DMS114 treated with DMSO at 0.1 percent for 48 hours (cell line): ENCODE measurements around the gene GOLPH3.
"Not testable (repeated sequence)": the region's sequence is repeated elsewhere in the genome, so short reads cannot be mapped to it uniquely, and the experiment has no call there.

Experiments
- DNase-seq: peaks from one replicate; lab custom pipeline; 2025; ENCODE audit not compliant: unreplicated experiment; lab: John Stamatoyannopoulos, UW

GOLPH3 gene

DNA sequence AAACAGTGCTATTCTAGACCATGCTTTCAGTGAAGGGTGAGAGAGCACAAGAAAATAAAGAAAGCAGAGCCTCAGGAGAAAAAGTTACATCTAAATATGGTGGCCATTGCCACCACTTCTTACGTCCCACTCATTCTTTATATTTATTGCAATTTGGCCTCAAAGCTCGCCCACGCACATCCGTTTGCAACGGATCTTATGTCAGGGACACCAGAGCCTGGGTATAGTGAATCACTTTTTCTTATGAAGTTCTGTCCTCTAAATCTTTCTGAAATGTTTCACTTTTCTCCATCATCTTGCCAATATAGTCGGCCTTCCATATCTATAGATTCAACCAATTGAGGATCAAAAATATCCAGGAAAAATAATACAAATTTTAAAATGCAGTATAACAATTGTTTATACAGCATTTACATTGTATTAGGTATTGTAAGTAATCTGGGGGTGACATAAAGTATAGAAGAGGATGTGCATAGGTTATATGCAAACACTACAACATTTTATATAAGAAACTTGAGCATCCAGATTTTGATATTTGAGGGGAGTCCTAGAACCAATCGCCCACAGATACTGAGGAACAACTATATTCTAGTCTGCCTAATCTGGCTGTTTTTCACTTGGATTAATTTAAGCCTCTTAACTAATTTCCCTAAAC is 35.2 kb downstream of the GOLPH3 start:
- no peak for DNase-seq

DNA sequence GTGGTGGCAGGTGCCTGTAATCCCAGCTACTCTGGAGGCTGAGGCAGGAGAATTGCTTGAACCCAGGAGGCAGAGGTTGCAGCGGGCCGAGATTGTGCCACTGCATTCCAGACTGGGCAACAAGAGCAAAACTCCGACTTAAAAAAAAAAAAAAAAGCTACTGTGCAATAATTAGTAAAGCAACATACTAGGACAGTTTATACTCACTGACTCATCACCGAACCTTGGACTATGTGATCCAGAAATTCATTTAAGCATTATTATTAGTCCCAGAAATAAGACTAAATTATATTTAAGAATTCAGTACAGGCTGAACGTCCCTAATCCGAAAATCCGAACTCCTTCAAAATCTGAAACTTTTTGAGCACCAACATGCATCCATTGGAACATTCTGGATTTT is 37.8 kb downstream of the GOLPH3 start:
- DNase-seq = no peak

DNA sequence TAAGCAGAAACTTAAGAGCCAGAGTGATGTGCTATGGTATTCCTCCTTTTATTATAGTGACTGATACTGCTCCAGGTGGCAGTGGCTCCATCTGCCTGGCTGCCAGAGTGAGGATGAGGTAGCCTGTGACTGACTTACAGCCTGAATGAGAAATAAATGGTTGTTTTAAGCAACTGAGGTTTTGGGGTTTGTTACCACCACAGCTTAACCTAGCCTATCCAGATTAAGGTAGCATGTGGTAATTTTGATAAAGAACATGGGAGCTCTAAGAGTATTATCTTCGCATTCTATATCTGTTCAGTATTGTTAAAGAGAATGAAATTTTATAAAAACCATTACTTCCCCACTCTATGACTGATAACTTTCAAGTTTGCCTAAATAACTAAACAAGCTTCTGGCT is 39.0 kb downstream of the GOLPH3 start:
- no peak for DNase-seq

DNA sequence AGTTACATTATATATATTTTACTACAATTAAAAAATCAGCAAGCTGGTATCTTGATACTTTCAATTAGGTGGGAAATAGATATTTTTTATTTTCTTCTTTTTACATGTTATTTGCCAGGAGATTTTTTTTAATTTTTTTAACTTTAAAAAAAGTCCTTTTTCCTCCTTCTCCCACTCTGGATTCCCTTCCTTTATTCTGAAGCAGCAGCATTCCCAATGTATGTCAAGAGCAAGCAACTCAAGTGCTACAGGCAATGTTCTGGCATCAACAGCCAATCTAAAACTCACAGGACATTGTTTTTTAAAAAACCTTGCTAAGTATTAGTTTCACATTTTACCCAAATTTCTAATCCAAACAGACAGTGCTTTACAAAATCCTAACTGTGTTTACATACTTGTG is 41.4 kb downstream of the GOLPH3 start:
- no peak for DNase-seq

DNA sequence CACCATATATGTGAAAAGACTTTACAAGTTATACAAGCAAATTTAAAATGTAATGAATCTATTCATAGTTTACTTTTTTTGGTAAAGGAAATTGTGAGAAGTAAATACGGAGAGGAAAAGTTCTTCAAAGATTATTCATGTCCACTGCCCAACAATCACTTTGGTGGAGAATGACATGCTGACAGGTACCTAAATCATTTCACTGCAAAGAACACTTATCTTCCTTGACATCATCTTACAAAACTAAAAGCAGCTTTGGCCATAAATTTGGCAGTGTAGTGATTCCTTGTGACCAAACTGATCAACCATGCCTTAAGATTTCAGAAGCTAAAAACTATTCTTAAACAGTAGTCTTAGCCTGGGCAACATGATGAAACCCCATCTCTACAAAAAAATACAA is 42.5 kb downstream of the GOLPH3 start:
- DNase-seq = no peak

DNA sequence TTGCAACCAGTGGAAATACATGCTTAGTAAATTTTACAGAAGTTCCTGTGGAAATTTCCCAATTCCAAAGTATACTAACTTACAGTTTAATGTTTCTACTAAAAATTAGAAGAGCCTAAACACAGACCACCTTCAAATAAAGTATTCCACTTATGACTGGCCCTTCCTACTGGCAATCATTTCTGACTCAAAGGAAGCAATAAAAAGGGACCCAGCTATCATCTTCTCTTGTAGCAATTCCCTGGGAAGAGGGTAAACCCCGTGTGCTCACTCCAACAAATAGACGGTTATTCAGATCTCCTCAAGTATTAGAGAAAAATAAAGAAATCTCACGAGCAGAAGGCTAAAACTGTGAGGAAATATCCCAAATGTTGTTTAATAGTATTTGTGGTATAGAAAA is 43.3 kb downstream of the GOLPH3 start:
- DNase-seq = no peak

DNA sequence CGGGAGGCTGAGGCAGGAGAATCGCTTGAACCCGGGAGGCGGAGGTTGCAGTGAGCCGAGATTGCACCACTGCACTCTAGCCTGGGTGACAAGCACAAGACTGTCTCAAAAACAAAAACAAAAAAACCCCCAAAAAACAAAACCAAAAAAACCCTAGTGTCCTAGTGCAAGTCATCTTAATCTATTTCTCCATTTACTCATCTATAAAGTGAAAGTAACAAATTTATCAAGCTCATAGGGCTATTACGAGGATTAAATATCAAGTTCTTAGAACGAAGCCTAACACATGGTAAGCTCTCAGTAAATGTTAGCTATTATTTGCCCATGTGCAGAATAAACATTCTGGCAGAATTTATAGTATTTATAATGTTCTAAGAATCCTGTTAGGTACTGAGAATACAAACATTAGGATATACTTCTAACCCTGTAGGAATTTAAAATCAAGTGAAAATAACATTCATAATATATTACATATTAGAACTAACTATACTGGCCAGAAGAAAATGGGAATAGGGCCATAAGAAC is 45.0 kb downstream of the GOLPH3 start:
- DNase-seq = no peak

DNA sequence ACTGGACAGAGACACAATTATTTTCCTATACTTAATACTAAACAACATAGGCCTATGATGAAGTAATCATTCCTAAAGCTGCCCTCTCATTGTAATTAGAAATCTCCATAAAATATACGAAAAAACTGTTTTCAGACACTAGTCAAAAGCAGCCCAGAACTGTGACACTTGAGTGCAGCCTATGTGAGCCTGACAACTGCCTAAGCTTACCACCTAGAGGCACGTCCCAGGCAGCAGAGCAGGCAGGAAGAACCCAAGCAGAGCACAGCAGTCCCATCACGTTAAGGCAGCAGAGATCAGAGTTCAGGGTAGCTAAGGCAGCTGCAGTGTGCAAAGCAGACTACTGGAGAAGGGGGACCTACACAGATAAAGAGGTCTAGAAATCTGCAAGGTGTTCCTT is 46.4 kb downstream of the GOLPH3 start:
- DNase-seq = no peak

DNA sequence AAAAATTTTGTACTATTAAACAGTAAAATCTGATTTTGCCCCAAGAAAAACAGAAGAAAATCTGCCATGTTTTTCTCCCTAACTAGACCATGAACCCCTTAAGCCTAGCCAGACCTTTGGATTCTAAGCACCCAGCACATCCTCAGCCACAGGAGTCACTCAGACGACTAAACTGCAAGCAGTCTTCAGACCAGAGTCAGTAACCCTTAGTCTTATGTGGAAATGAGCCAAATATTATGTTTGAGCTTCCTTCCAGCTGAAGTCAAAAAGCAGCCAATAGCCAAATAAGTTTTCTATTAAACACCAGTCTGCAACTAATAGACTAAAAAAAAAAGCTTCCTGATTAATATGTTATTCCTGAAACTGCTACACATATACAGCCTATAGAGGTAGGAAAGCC is 47.4 kb downstream of the GOLPH3 start:
- DNase-seq = no peak

DNA sequence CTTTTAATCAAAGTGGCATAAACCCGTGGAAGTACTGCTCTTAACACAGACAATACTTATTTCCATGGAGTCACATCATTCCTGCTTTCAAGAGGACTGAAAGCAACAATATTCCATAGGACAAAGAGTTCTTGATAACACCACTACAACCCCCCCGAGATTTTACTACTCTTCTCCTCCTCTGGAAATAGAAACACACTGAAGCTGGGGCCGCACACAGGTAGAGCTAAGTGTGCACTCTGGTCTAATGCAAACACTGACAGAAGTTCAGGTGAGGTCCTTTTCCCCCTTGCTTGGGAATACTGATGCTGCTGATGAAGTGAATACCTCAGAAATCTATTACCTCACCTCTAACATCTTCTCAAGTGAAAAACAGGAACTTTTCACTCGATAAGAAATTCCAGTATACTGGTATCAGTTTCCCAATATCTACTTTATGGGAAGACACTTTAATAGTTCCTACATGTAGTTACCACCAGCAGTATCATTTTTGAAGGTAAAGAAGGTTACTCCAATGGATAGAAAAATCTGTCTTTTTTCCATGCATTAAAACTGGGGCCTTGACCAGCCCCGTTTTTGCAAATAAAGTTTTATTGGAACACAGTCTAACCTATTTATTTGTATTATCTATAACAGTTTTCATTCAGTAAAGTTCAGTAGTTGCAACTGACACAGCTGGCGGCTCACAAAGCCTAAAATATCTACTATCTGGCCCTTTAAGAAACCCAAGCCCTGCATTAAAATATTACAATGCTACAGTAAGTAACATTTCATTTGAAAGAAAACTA is 50.0 kb downstream of the GOLPH3 start:
- DNase-seq = no peak

DNA sequence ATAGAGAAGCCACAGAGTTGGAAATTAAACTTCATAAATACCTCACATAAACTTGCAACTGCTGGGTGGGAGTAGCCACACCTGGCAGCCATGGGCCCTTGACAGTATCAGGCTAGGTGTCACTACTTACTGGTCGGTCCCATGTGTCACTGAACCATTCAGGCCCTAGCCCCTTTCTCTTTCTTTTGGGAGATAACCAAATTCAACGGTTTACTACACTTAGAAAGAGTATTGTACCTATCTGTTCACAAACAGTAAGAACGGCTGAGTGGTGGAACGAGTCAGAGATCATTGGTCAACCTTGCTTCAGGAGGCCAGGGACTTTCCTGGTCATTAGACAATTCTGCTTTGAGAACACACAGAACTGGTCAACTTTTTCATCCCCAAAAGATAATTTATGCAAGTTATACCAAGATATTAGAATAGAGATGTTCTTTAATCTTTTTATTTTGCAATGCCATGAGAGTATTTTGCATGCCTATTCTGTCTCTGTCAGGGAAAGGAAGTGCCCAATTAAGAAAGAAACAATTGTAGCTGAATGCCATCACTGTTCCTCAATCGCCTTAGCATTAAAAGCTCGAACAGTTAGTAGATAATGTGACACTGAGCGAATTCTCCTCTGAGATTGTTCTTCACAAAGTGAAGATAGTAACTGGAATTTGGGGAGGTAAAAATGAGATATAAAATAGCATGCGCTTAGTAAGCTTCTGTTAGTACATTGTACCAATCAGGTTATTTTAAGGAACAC is 50.9 kb downstream of the GOLPH3 start:
- no peak for DNase-seq

DNA sequence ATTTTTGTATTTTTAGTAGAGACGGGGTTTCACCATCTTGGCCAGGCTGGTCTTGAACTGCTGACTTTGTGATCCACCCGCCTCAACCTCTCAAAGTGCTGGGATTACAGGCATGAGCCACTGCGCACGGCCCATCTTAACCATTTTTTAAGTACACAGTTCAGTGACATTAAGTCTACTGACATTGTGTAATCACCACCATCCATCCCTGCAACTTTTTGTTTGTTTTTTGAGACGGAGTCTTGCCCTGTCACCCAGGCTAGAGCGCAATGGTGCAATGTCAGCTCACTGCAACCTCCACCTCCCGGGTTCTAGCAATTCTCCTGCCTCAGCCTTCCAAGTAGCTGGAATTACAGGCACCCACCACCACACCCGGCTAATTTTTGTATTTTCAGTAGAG is 55.2 kb downstream of the GOLPH3 start:
- DNase-seq = not testable (repeated sequence)

DNA sequence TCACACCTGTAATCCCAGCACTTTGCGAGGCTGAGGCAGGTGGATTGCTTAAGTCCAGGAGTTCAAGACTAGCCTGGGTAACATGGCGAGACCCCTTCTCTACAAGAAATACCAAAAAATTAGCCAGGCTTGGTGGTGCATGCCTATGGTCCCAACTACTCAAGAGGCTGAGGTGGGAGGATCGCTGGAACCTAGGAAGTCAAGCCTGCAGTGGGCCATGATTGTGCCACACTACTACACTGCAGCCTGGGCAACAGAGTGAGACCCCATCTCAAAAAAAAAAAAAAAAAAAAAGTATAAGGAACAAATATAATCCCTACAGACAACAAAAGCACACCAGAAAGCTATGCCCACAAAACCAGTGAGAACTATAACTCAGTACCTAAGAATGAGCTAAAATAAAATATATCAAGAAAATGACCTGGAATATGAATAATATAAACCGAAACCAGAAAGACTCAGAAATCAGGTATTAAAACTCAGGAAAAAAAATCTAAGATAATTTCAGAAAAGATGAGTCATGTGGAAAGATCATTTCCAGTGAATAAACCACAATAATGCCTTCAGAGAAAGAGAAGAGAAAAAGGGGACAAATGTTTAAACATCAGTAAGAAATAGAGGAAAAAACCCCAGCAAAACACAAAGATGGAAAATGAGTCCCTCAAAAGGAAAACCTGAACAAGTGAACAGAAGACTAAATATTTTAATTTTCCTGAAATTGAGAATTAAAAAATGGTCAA is 57.4 kb downstream of the GOLPH3 start:
- DNase-seq = no peak

DNA sequence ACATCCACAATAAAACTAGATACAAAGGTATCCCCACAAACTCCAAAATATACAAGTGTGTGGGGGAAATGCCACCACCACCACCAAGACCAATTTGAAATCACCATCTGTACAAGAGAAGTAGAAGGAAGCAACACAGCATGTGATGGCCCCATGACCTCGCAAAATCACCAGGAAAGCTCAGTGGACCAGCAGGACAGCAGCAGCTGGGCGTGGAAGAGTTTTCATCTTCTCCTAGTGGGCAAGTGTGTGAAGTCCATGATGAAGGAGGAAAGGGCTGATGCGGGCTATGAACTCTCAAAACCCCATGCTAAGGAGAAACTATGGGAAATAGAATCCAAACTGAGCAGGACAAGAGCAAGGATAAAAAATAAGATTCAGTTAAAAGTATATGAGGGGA is 58.1 kb downstream of the GOLPH3 start:
- DNase-seq = no peak

DNA sequence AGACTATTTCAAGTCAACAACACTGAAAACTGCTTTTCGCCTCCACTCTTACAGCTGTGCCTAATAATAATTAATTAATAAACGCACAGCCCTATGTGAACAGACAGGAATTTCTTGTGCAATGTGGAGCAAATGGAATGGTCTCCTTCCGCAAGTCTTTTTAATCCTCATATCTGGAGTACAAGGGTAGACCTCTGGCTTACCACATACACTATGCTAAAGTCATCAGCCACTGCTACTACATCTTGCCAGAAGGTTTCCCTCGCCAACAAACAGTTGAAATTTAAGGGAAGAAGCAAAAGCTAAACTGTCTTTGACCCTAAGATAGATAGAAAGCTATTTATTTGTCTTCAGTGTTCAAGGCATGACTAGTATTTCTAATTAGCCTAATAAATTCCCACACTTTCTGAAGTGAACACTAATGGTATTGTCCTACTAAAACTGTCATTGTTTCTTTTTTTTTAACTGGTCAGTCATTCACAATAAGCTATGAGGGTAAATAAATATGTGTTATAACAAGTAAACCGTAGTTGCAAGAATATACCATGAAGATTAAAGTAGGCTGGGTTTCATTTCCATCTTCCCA is 63.9 kb downstream of the GOLPH3 start:
- no peak for DNase-seq

DNA sequence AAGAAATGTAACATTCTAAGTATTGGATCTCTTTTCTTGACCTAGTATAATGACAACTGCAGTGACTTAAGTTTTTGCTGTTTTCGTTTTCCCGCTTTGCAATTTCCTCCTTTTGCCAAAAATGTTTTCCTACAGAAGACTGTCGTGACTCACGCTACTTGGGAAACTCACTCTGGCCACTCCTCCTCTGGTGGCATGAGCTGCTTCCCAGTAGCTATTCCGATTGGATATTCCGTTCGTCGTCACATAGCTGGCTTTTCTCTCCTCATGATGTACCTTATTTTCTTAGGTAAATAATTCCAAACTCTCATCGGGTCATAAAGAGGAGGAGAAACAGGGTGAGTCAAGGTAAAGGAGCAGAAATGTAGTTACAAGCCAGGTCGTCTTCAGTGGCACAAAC is 64.9 kb downstream of the GOLPH3 start:
- DNase-seq = no peak

DNA sequence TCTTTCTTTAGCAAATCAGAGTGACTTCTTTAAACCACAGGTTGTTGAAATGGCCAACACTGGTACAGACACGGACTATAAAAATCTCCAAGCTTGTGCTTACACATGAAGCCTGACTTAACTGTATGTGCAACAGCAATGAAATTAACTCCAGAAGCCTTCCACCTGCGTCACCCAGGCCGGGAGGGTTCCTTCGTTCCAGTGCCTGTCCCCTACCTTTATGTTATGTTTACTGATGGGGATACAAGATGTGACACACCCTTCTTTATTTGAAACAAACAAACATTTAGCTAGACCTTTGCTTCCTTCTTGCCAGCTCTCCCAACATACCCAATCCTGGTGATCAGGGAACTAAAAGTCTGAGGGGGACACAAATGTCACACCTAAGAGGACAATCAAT is 66.0 kb downstream of the GOLPH3 start:
- no peak for DNase-seq

DNA sequence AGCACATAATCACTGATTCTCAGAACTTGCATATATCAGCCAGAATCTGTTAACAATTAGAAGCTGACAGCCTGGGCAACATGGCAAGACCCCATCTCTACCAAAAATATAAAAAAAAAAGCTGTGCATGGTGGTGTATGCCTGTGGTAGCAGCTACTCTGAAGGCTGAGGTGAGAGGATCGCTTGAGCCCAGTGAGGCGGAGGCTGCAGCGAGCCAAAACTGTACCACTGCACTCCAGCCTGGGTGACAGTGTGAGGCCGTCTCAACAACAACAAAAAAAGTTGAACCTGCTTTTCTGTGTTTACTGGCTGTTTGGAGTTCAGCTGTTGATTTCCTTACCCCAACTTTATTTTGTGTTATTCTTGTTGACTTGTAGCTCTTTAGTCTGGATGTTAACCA is 66.8 kb downstream of the GOLPH3 start:
- no peak for DNase-seq

DNA sequence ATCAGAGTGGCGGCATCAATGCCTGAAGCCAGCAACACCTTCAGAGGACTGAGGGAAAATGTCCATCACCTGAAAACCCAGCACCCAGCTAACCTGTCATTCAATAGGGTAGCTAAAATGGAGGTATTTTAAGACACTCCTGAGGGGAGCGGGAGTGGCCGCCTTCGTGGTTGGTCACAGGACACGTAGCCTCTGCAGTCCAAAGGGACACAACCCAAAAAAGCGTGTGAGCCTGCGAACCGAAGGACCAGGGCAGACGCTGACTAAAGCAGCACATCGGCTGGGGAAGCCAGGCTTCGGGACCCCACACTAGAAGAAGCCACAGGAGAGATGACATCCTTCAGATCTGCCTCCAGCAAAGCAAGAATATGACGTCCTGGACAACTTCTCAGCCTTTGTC is 70.6 kb downstream of the GOLPH3 start:
- DNase-seq = no peak

DNA sequence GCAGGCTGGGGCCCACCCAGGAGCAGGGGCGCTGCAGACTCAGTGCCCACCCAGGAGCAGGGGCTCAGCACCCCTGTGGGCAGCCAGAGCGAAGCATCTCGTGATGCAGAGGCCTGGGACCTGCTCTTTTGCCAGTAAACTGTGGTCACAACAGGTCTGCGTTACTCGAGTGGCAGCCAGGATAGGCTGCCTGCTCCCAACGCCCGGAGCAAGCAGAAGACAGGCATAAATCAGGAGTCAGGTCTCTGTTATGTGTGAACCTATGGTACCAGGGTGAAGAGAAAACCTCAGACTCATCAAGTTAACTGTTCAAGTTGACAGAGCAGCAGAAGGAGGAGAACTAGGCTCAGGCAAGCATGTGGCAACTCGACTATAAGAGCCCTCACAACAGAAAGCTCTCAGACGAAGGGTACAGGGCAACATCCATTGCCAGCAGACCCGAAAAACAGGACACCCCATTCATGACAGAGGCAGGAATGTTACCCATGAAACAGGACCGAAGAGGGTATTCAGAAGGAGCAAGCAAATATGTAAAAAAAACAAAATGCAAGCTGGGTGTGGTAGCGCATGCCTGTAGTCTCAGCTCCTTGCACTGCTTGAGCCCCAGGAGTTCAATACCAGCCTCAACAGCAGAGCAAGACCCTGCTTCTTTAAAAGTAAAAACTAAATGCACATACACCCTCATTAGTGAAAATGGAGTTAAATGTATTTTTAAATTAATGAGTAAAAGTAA is 71.7 kb downstream of the GOLPH3 start:
- no peak for DNase-seq
